A549 treated with AZD9567 at 1 μM for 4 hours (cell line): ENCODE measurements around the gene CD72. TPM values are rescaled to one million over a fixed set of nuclear protein-coding genes. Genes with fewer than 3 reads are reported as not detected.

ENCODE experiments used
- total RNA-seq: library from RNA; stranded (reverse); fragments of 200-300 nt; extraction: Qiagen RNA extraction; gene quantifications from 5 replicates; pipeline ENCODE4 v1.2.3, GENCODE V29; 2022; ENCODE audit not compliant: insufficient read depth

CD72 gene
- 0.15 to 0.29 TPM (median 0.18 TPM) in 4 of 5 replicates, not detected in the other for total RNA-seq

DNA sequence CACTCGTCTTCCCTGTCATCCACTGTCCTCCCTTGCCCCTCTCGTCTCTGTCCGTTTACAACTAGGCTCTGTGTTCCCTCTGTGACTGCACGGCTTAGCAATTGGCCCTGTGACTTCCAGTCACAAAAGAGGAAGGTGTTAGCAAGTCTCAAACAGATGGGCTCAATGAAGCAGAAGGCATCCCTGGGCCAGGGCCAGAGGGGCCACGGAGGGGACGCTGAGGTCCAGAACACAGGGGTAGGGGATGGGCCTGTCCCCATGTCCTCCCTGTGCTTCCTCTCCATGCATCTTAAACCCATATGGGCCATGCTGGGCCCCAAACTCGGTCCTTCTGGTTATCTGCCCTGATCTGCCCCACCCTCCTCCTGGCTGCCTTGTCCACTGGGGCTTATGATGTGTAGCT, at the start of gene CD72:
Gene CD72, minus strand, starts transcription at position 89 of the 403 bp plus-strand sequence. CDS start 110 bp downstream, outside the sequence.

DNA sequence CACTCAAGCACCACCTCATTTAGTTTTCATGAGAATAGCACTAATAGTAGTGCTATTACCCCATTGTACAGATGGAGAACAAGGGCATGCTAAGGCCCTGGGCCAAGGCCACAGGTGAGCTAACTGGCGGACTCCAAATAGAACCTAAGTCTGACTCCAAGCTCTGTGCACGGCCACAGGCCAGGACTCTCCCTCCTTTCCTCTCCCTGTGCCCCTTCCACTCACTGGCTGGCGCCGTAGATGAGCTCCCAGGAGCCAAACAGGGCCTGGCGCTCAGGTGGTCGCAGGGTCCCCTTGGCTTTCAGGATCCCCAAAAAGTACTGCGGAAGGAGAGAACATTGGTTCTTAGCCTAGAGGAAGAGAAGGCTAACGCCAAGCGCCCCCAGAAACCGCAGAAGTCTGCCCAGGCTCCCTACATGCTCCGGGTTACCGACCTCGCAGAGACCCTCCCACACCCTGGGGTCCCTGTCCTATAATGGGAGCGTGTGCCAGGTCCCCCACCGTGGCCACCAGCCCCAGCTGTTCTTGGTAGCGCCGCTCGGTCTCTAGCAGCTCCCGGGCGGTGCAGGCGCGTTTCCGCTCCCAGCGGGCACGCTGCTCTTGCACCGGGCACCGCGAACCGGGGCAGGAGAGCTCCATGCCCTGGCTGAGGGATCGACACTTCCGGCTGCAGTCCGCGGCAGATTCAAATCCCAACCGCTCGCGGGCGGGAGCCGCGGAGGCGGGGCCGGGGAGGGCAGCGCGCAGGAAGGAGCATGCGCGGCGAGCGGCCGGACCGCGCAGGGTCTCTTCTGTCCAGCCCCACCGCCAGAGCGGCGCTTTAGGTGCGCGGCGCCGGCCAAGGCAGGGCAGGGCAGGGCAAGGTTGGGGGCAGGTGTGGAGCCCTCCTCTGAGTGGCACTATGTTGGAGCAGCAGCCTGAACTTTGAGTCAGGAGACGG, 46.6 kb upstream of the CD72 start, which contains the start of gene ARHGEF39:
Gene ARHGEF39, minus strand, starts transcription at position 665 of the 940 bp plus-strand sequence. Its CDS starts 26 bp downstream, at position 639.

DNA sequence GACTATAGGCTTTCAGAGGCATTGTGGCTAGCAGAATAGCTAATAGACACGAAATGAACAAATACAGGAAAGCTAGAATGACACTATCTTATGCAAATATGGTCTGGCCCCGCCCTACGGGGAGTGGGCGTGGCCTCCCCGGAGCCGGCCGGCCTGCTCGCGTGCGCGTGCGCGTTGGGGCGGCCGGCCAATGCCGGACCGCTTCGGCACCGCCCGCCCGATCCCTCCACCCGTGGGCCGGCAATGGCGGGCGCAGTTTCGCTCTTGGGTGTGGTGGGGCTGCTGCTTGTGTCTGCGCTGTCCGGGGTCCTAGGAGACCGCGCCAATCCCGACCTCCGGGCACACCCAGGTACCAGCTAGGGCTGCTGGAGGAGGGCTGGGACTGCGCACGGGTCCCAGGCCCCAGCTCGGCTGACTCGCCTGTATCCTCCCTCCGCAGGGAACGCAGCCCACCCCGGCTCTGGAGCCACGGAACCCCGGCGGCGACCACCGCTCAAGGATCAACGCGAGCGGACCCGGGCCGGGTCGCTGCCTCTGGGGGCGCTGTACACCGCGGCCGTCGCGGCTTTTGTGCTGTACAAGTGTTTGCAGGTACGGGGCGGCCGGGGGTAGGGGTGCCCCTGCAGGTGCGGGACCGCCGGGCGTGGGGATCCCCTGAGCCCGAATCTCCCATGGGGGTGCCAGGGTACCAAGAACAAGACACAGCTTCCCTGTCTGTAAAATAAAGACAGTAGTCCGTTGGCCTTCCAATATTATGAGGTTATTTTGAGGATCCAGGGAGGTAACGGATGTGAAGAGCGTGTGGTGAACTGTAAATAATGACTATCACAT, 40.1 kb upstream of the CD72 start, which contains the start of gene CCDC107:
Gene CCDC107, plus strand, starts transcription at position 156 of the 831 bp plus-strand sequence. Its CDS starts 88 bp downstream, at position 244.

GRCh38 chr9:35657546-35658136, 39.4 kb upstream of the CD72 start, which contains the start of gene RMRP:
Gene RMRP (minus strand): TSS chr9:35658019.

GRCh38 chr9:35650341-35651158, 32.3 kb upstream of the CD72 start, which contains the start of gene SIT1:
Gene SIT1 (minus strand): TSS chr9:35650931. CDS start chr9:35650853, 78 bp downstream.

GRCh38 chr9:35604578-35605350, 13.4 kb downstream of the CD72 start, which contains the start of gene TESK1:
Gene TESK1 (plus strand): TSS chr9:35605262. CDS start chr9:35605620, 358 bp downstream.

Other genes with a start within 250 kb of the CD72 start
- 21.5 to 31.8 TPM (median 30.2 TPM) in 5 replicates for gene RUSC2, start 128.3 kb downstream of the CD72 start, total RNA-seq
- 30.0 to 33.3 TPM (median 32.3 TPM) in 5 replicates for gene TESK1, start 13.2 kb downstream of the CD72 start, total RNA-seq
- gene SIT1, start 32.5 kb upstream of the CD72 start, total RNA-seq = not detected in 5 replicates
- 4.1 to 24.8 TPM (median 6.7 TPM) in 4 of 5 replicates, not detected in the other for gene RMRP, start 39.6 kb upstream of the CD72 start, total RNA-seq
- 25.4 to 30.2 TPM (median 27.1 TPM) in 5 replicates for gene CCDC107, start 39.9 kb upstream of the CD72 start, total RNA-seq
- 10.5 to 16.6 TPM (median 15.3 TPM) in 5 replicates for gene ARHGEF39, start 46.8 kb upstream of the CD72 start, total RNA-seq
- 3.6 to 9.1 TPM (median 6.0 TPM) in 5 replicates for gene CA9, start 55.5 kb upstream of the CD72 start, total RNA-seq
- 630 to 705 TPM (median 658 TPM) in 5 replicates for gene TPM2, start 71.5 kb upstream of the CD72 start, total RNA-seq
- gene TLN1, start 113.8 kb upstream of the CD72 start, total RNA-seq = 112 to 140 TPM (median 116 TPM) in 5 replicates
- 55.7 to 63.0 TPM (median 56.5 TPM) in 5 replicates for gene CREB3, start 114.3 kb upstream of the CD72 start, total RNA-seq
- 31.9 to 45.0 TPM (median 40.0 TPM) in 5 replicates for gene GBA2, start 130.8 kb upstream of the CD72 start, total RNA-seq
- 12.8 to 15.8 TPM (median 14.8 TPM) in 5 replicates for gene RGP1, start 130.9 kb upstream of the CD72 start, total RNA-seq
- gene MSMP, start 135.9 kb upstream of the CD72 start, total RNA-seq = 0.23 to 0.29 TPM (median 0.26 TPM) in 3 of 5 replicates, not detected in the others
- 4.8 to 5.5 TPM (median 5.5 TPM) in 4 of 5 replicates, not detected in the other for gene NPR2, start 173.2 kb upstream of the CD72 start, total RNA-seq
- 0.21 to 0.47 TPM (median 0.40 TPM) in 4 of 5 replicates, not detected in the other for gene SPAG8, start 193.8 kb upstream of the CD72 start, total RNA-seq
- gene HINT2, start 196.6 kb upstream of the CD72 start, total RNA-seq = 60.2 to 112 TPM (median 101 TPM) in 5 replicates
- gene FAM221B, start 210.3 kb upstream of the CD72 start, total RNA-seq = not detected in 5 replicates
- 1.5 to 3.6 TPM (median 3.1 TPM) in 5 replicates for gene TMEM8B, start 210.8 kb upstream of the CD72 start, total RNA-seq